HG02938 (cell line): Measurements from ENCODE around the gene ARL6IP6.
"Not testable (repeated sequence)": the region's sequence is repeated elsewhere in the genome, so short reads cannot be mapped to it uniquely, and the experiment has no call there.

Experiments used
- ATAC-seq: cut with Tn5 transposase; IDR thresholded peaks from one replicate; pipeline ENCODE4 v1.9.1; 2021; ENCODE audit warnings: mild to moderate bottlenecking, moderate library complexity; ENCODE audit not compliant: unreplicated experiment

Gene ARL6IP6

GRCh38 chr2:152720794-152721193 is 2.4 kb downstream of the ARL6IP6 start:
- ATAC-seq: no peak

- not testable (repeated sequence) for ATAC-seq
These were observed 4.2 kb downstream of the ARL6IP6 start for GRCh38 chr2:152722639-152723038.

GRCh38 chr2:152723918-152724317 is 5.5 kb downstream of the ARL6IP6 start:
- no peak for ATAC-seq

GRCh38 chr2:152729844-152730243 is 11.4 kb downstream of the ARL6IP6 start:
- no peak for ATAC-seq

GRCh38 chr2:152730591-152731333 is 12.3 kb downstream of the ARL6IP6 start:
- ATAC-seq: peak; percentile 73

GRCh38 chr2:152737509-152737908 is 19.1 kb downstream of the ARL6IP6 start:
- ATAC-seq: not testable (repeated sequence)

- ATAC-seq: no peak
These were observed 20.0 kb downstream of the ARL6IP6 start for GRCh38 chr2:152738438-152738837.

GRCh38 chr2:152739705-152740104 is 21.3 kb downstream of the ARL6IP6 start:
- ATAC-seq: not testable (repeated sequence)

- ATAC-seq: peak; percentile 93
These were observed 22.4 kb downstream of the ARL6IP6 start for GRCh38 chr2:152740743-152741328.

GRCh38 chr2:152743002-152743401 is 24.6 kb downstream of the ARL6IP6 start:
- peak; percentile 73 for ATAC-seq

GRCh38 chr2:152747751-152748150 is 29.3 kb downstream of the ARL6IP6 start:
- ATAC-seq: not testable (repeated sequence)

- no peak for ATAC-seq
These were observed 36.6 kb downstream of the ARL6IP6 start for GRCh38 chr2:152755029-152755428.

GRCh38 chr2:152759290-152760072 is 41.1 kb downstream of the ARL6IP6 start:
- no peak for ATAC-seq

GRCh38 chr2:152761214-152761613 is 42.8 kb downstream of the ARL6IP6 start:
- ATAC-seq: no peak

- no peak for ATAC-seq
These were observed 43.8 kb downstream of the ARL6IP6 start for GRCh38 chr2:152762202-152762601.

- ATAC-seq: not testable (repeated sequence)
These were observed 44.8 kb downstream of the ARL6IP6 start for GRCh38 chr2:152763208-152763607.

- no peak for ATAC-seq
These were observed 45.2 kb downstream of the ARL6IP6 start for GRCh38 chr2:152763651-152764050.

- ATAC-seq: no peak
These were observed 48.5 kb downstream of the ARL6IP6 start for GRCh38 chr2:152766928-152767327.

GRCh38 chr2:152781175-152781574 is 62.8 kb downstream of the ARL6IP6 start:
- no peak for ATAC-seq

- ATAC-seq: no peak
These were observed 63.8 kb downstream of the ARL6IP6 start for GRCh38 chr2:152782171-152782570.

GRCh38 chr2:152790883-152791282 is 72.5 kb downstream of the ARL6IP6 start:
- no peak for ATAC-seq

GRCh38 chr2:152791979-152792378 is 73.6 kb downstream of the ARL6IP6 start:
- ATAC-seq: no peak
